ENCODE measurements around the gene RPTOR. TPM values are rescaled to one million over a fixed set of nuclear protein-coding genes. Genes with fewer than 3 reads are reported as not detected.

Gene RPTOR
- total RNA-seq, 2 experiments from 2014 or later = 48.1 to 87.8 TPM

DNA sequence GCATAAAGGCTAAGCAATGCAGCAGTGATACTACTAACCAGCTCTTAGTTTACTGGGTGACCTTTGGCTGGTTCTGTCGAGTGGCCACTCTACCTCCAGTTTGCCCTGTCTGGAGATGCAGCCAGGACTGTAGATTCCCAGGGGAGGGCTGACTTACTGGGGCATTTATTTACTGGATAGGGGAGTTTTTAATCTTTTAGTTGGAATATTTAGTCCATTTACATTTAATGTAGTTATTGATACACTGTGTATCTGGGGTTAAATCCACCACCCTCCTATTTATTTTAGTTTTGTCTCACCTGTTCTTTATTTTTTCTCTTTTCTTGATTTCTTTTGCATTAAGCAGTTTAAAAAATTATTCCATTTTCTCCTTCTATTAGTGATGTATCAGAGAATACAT lies 112.9 kb downstream of the RPTOR start:
- Histone ChIP-seq H3K27ac (ENCODE audit: low read depth, low read length, poor library complexity, severe bottlenecking) (no peak overlapping the region), H3K4me3 (ENCODE audit: low read depth, low read length, poor library complexity, severe bottlenecking) (no peak overlapping the region), H3K9me3 (ENCODE audit: low read length) (peaks cover 21% of the 10 kb centered on the region; the same call in 1 of the 2 replicates), H3K79me2 (ENCODE audit: insufficient read depth, low read depth, low read length) (peaks cover 48% of the 10 kb centered on the region; the same call in 1 of the 2 replicates), H3K4me1 (ENCODE audit: insufficient read depth, low read length, poor library complexity, severe bottlenecking) (no peaks in the 10 kb centered on the region), H3K36me3 (ENCODE audit: insufficient read depth, low read length) (peaks cover 11% of the 10 kb centered on the region; the same call in 1 of the 2 replicates), H3K4me2 (ENCODE audit: low read length) (no peak overlapping the region), H3K9me2 (ENCODE audit: insufficient read depth, low read length) (no peaks in the 10 kb centered on the region), H4K20me1 (ENCODE audit: insufficient read depth, low read length) (no peaks in the 10 kb centered on the region), H2AFZ (ENCODE audit: low read length) (no peak overlapping the region)
- DNase-seq (ENCODE audit: low spot score) = no peak
- BruUV-seq (replicated peaks) = no TSS peak
- TF ChIP-seq EZH2phosphoT487 (IDR thresholded peaks at IDR 0.05; ENCODE audit: borderline replicate concordance, low read depth, low read length) (no peak), CTCF (conservative IDR thresholded peaks at IDR 0.05; ENCODE audit: low read length) (no peak)
- ChIA-PET POLR2A (no interaction called here), CTCF (ENCODE audit: unreplicated experiment) (no interaction called here)
- intact Hi-C loops (cut with micrococcal nuclease; ENCODE audit: unreplicated experiment) = no loop called here

GRCh38 chr17:80658821-80659220 lies 114.2 kb downstream of the RPTOR start:
- CTCF ChIA-PET (ENCODE audit: unreplicated experiment) = no interaction called here
- peaks cover 11% of the 10 kb centered on the region; the same call in 1 of the 2 replicates for H3K36me3 ChIP-seq (ENCODE audit: insufficient read depth, low read length)
- BruUV-seq (replicated peaks) = no TSS peak

More at GRCh38 chr17:80658821-80659220, 114.2 kb downstream of the RPTOR start:
- intact Hi-C loops (cut with micrococcal nuclease; ENCODE audit: unreplicated experiment) = no loop called here
- Histone ChIP-seq H3K4me1 (ENCODE audit: insufficient read depth, low read length, poor library complexity, severe bottlenecking) (peaks cover 12% of the 10 kb centered on the region), H3K4me3 (ENCODE audit: low read depth, low read length, poor library complexity, severe bottlenecking) (no peak overlapping the region), H3K27ac (ENCODE audit: low read depth, low read length, poor library complexity, severe bottlenecking) (no peak overlapping the region), H3K9me3 (ENCODE audit: low read length) (peaks cover 21% of the 10 kb centered on the region; the same call in 1 of the 2 replicates), H2AFZ (ENCODE audit: low read length) (no peak overlapping the region), H3K9me2 (ENCODE audit: insufficient read depth, low read length) (no peaks in the 10 kb centered on the region), H4K20me1 (ENCODE audit: insufficient read depth, low read length) (no peaks in the 10 kb centered on the region), H3K79me2 (ENCODE audit: insufficient read depth, low read depth, low read length) (peaks cover 52% of the 10 kb centered on the region; the same call in 1 of the 2 replicates), H3K4me2 (ENCODE audit: low read length) (no peak overlapping the region)
- no peak for TF ChIP-seq CTCF (conservative IDR thresholded peaks at IDR 0.05; ENCODE audit: low read length)
- no peak for TF ChIP-seq EZH2phosphoT487 (IDR thresholded peaks at IDR 0.05; ENCODE audit: borderline replicate concordance, low read depth, low read length)
- no peak for DNase-seq (ENCODE audit: low spot score)
- POLR2A ChIA-PET = no interaction called here

Data from OCI-LY7 (cell line).